GM18517 (cell line): ENCODE data around the gene COL11A1.
A peak's percentile ranks its signal among the peaks of the same experiment; 100 is the strongest.
"Not testable (repeated sequence)": the region's sequence is repeated elsewhere in the genome, so short reads cannot be mapped to it uniquely, and the experiment has no call there.

Experiments
- ATAC-seq: cut with Tn5 transposase; IDR thresholded peaks from one replicate; pipeline ENCODE4 v1.9.1; 2021; ENCODE audit warnings: mild to moderate bottlenecking, moderate library complexity; ENCODE audit not compliant: unreplicated experiment

The COL11A1 gene

GRCh38 chr1:103108376-103109150, at the start of gene COL11A1:
TSS of gene COL11A1 (minus strand) at chr1:103108522. CDS start at chr1:103108178, 344 bp downstream.
- ATAC-seq, result no peak

- no peak for ATAC-seq
These were observed 48.6 kb upstream of the COL11A1 start for GRCh38 chr1:103156966-103157365.

- ATAC-seq, result no peak
These were observed 37.8 kb upstream of the COL11A1 start for GRCh38 chr1:103146166-103146565.

- no peak for ATAC-seq
These were observed 37.1 kb upstream of the COL11A1 start for GRCh38 chr1:103145449-103145848.

GRCh38 chr1:103144681-103145080, 36.4 kb upstream of the COL11A1 start:
- ATAC-seq, result no peak

- no peak for ATAC-seq
These were observed 34.1 kb upstream of the COL11A1 start for GRCh38 chr1:103142461-103142860.

GRCh38 chr1:103129796-103130195, 21.5 kb upstream of the COL11A1 start:
- ATAC-seq, result no peak

- ATAC-seq, result no peak
These were observed 20.9 kb upstream of the COL11A1 start for GRCh38 chr1:103129255-103129654.

GRCh38 chr1:103128256-103128655, 19.9 kb upstream of the COL11A1 start:
- ATAC-seq, result not testable (repeated sequence)

- ATAC-seq, result no peak
These were observed 16.9 kb upstream of the COL11A1 start for GRCh38 chr1:103125219-103125618.

- ATAC-seq, result no peak
These were observed 14.8 kb upstream of the COL11A1 start for GRCh38 chr1:103122983-103123720.

GRCh38 chr1:103120981-103121380, 12.7 kb upstream of the COL11A1 start:
- no peak for ATAC-seq

GRCh38 chr1:103112546-103112945, 4.2 kb upstream of the COL11A1 start:
- ATAC-seq, result no peak

GRCh38 chr1:103111926-103112325, 3.6 kb upstream of the COL11A1 start:
- ATAC-seq, result no peak

GRCh38 chr1:103110701-103111100, 2.4 kb upstream of the COL11A1 start:
- no peak for ATAC-seq

GRCh38 chr1:103109311-103109920, 1.1 kb upstream of the COL11A1 start:
- no peak for ATAC-seq

GRCh38 chr1:103107741-103108375, 464 bp downstream of the COL11A1 start:
- ATAC-seq, result no peak

GRCh38 chr1:103106426-103107341, 1.6 kb downstream of the COL11A1 start:
- peak; percentile 88 for ATAC-seq

GRCh38 chr1:103101399-103101798, 6.9 kb downstream of the COL11A1 start:
- ATAC-seq, result no peak

- no peak for ATAC-seq
These were observed 19.1 kb downstream of the COL11A1 start for GRCh38 chr1:103089221-103089620.
